ENCODE data around the gene GRAP2. TPM values are rescaled to one million over a fixed set of nuclear protein-coding genes. Genes with fewer than 3 reads are reported as not detected.

The GRAP2 gene
- total and polyA plus RNA-seq, 9 of the 15 experiments (the other 6 are each of a cell fraction or from before 2014, with no cell fraction given) = 4.8 to 88.7 (median 60.4) TPM

- no peak for TF ChIP-seq HINFP (tag; conservative IDR thresholded peaks at IDR 0.05; ENCODE audit: low read depth)
- no peak for TF ChIP-seq CGGBP1 (CRISPR knock-in tag; IDR thresholded peaks at IDR 0.05)
Measured at GRCh38 chr22:39925909-39926679, 25.2 kb downstream of the GRAP2 start (continued).

GRCh38 chr22:39926753-39927152 lies 25.9 kb downstream of the GRAP2 start:
- peaks cover 11 to 46% of the 10 kb centered on the region in 2 experiments; a peak in 4 of 5 replicates for H3K4me1 ChIP-seq (replicated peaks in 1 of 2; ENCODE audit: control insufficient read depth in 2 of 2, insufficient read depth in 2 of 2, low read length in 2 of 2)
- WGBS (ENCODE audit: insufficient coverage, low coverage, missing lambda C conversion rate) = 64% methylated on average over 4 of the region's 5 CpGs
- POLR2A ChIA-PET = interaction anchor here (0.6 to 3.0 kb wide), 4 partner anchors 10 to 117 kb away, joined by 3 to 13 read pairs (median 4); no protein-coding TSS in a partner anchor
- no TSS peak for BruUV-seq (replicated peaks)
- peak overlapping the region; percentile 70 for H2AFZ ChIP-seq (ENCODE audit: low read depth, low read length)
- H4K20me1 ChIP-seq (replicated peaks; ENCODE audit: control insufficient read depth, insufficient read depth, low read length) = no peaks in the 10 kb centered on the region
- peak overlapping the region; percentile 26; the same call in 1 of the 3 replicates for H3K27ac ChIP-seq (ENCODE audit: extremely low read depth, low read depth, low read length)
- no peaks in the 10 kb centered on the region for H3K27me3 ChIP-seq (ENCODE audit: control insufficient read depth in 2 of 2, insufficient read depth in 2 of 2, low read length in 2 of 2)
- ATAC-seq (0 out of 3 replicates have a peak, but pooled peaks have one; percentile 26), FAIRE-seq (no peak), DNase-seq (ENCODE audit: extremely low read depth in 1 of 4, low spot score in 3 of 4) (no peak)
- peaks cover 21% of the 10 kb centered on the region; the same call in 2 of the 3 replicates for H3K79me2 ChIP-seq (ENCODE audit: control insufficient read depth, insufficient read depth, low read length)
- no peaks in the 10 kb centered on the region for H3K36me3 ChIP-seq (ENCODE audit: control insufficient read depth, insufficient read depth, low read length)
- H3K4me2 ChIP-seq (ENCODE audit: insufficient read depth, low read length) = peak overlapping the region; percentile 51
- CTCF ChIA-PET (ENCODE audit: low intra/inter-chr PET ratio) = no interaction called here
- in situ Hi-C loops (cut with MboI) (no loop called here), intact Hi-C loops (cut with micrococcal nuclease) (loop anchor here (10.0 kb wide), 1 partner anchor 72 kb away; no protein-coding TSS in a partner anchor)
- no peaks in the 10 kb centered on the region for H3K9me1 ChIP-seq (ENCODE audit: control insufficient read depth, insufficient read depth, low read length)
- TF ChIP-seq RFX5 (IDR thresholded peaks at IDR 0.05; ENCODE audit: low read depth, low read length) (no peak), ASH1L (IDR thresholded peaks at IDR 0.05; ENCODE audit: borderline replicate concordance, low read depth, partially characterized antibody) (no peak), ATF6 (CRISPR knock-in tag; IDR thresholded peaks at IDR 0.05) (no peak), NCOA2 (IDR thresholded peaks at IDR 0.05; ENCODE audit: partially characterized antibody in 2 of 2) (no peak), FOXK1 (CRISPR knock-in tag; IDR thresholded peaks at IDR 0.05; ENCODE audit: borderline replicate concordance) (no peak), MCM5 (IDR thresholded peaks at IDR 0.05; ENCODE audit: low read depth) (no peak), ZNF217 (CRISPR knock-in tag; IDR thresholded peaks at IDR 0.05) (no peak), SMARCE1 (IDR thresholded peaks at IDR 0.05) (no peak)
- no peaks in the 10 kb centered on the region; the same call in 1 of the 2 replicates for H3K9me3 ChIP-seq (replicated peaks; ENCODE audit: control insufficient read depth, insufficient read depth, low read depth, low read length)
- no peak overlapping the region for H3K4me3 ChIP-seq
- H3K9ac ChIP-seq (ENCODE audit: insufficient read depth in 1 of 2, low read depth in 2 of 2, low read length in 2 of 2) = peak overlapping the region; percentile 10 to 76; a peak in 3 of 4 replicates

Measured in K562 (cell line).